HepG2 (cell line): ENCODE results near the gene ATP9B. TPM values are rescaled to one million over a fixed set of nuclear protein-coding genes. Genes with fewer than 3 reads are reported as not detected.

Source experiments
- ATAC-seq: fragments of 200-7000 bp; cut with Tn5 transposase; 3 replicates; pipeline ENCODE4 v1.9.1; 2020; ENCODE audit warnings: mild to moderate bottlenecking, moderate library complexity
- BruUV-seq: library from RNA; stranded (reverse); fragments of 400-500 nt; replicated peaks from 2 replicates; lab custom pipeline; 2021; lab: Mats Ljungman, UMichigan
- CTCF ChIA-PET: fragments of 300-600 bp; formaldehyde crosslinking; extraction: SDS; loops from one replicate; lab custom pipeline; 2021; ENCODE audit warnings: low total read pairs, inconsistent platforms, low intra/inter-chr PET ratio; lab: Yijun Ruan, JAX
- POLR2A ChIA-PET: fragments of 350-600 bp; sonication (Branson Sonifier 250); formaldehyde crosslinking; loops from one replicate; lab custom pipeline; 2020; ENCODE audit warnings: antibody characterized with exemption, inconsistent platforms; lab: Yijun Ruan, JAX
- DNase-seq: peaks from one replicate; pipeline ENCODE4 v3.0.0-alpha.2; 2015; ENCODE audit warnings: low spot score
- FAIRE-seq: peaks from 3 replicates; lab custom pipeline; 2011; peaks lifted over from hg19 to GRCh38; lab: Jason Lieb, UNC
- H2AFZ ChIP-seq: one replicate; pipeline ENCODE4 v1.6.1; 2011; ENCODE audit warnings: low read length, inconsistent platforms
- H3K27ac ChIP-seq: fragments of 300-600 bp; 3 replicates; pipeline ENCODE4 v1.8.0; 2011; ENCODE audit warnings: mixed run types, mild to moderate bottlenecking, mixed read lengths, low read length, inconsistent platforms; ENCODE audit not compliant: insufficient read depth; ENCODE audit errors: extremely low read length
- H3K27me3 ChIP-seq, 2 experiments: fragments of 200-600 bp in 1 of 2; 2 replicates in 1 of 2; 3 replicates in 1 of 2; pipeline versions ENCODE4 v1.6.0 to v1.8.0; 2011; ENCODE audit warnings: low read length in 2 of 2, mild to moderate bottlenecking in 2 of 2, moderate library complexity in 2 of 2, inconsistent platforms in 1 of 2; ENCODE audit not compliant: insufficient read depth in 2 of 2, control insufficient read depth in 1 of 2
- H3K36me3 ChIP-seq, 2 experiments: fragments of 200-600 bp in 1 of 2; replicated peaks in 1 of 2; 2 replicates in 1 of 2; 3 replicates in 1 of 2; pipeline versions ENCODE4 v1.5.1 to v1.8.0; 2011; ENCODE audit warnings: low read length in 2 of 2, inconsistent platforms in 1 of 2; ENCODE audit not compliant: insufficient read depth in 2 of 2, control insufficient read depth in 1 of 2
- H3K4me1 ChIP-seq: 2 replicates; pipeline ENCODE4 v1.5.1; 2012; ENCODE audit warnings: low read length, inconsistent platforms; ENCODE audit not compliant: insufficient read depth
- H3K4me2 ChIP-seq: 2 replicates; pipeline ENCODE4 v1.6.0; 2011; ENCODE audit warnings: low read depth, low read length, inconsistent platforms
- H3K4me3 ChIP-seq, 3 experiments: fragments of 200-600 bp in 1 of 3; sonication (generic), shearing (Covaris generic) in 1 of 3; replicated peaks in 1 of 3; 2 replicates each; pipeline ENCODE4 v1.5.1; 2011 to 2016; ENCODE audit warnings: low read length in 3 of 3, inconsistent platforms in 2 of 3, low read depth in 2 of 3, mild to moderate bottlenecking in 2 of 3, control low read depth in 1 of 3, mixed read lengths in 1 of 3; ENCODE audit not compliant: insufficient read depth in 1 of 3
- H3K79me2 ChIP-seq: one replicate; pipeline ENCODE4 v1.6.1; 2011; ENCODE audit warnings: low read length, inconsistent platforms; ENCODE audit not compliant: insufficient read depth
- H3K9ac ChIP-seq: 2 replicates; pipeline ENCODE4 v1.6.0; 2011; ENCODE audit warnings: mild to moderate bottlenecking, low read depth, low read length, inconsistent platforms; ENCODE audit not compliant: insufficient read depth
- H3K9me3 ChIP-seq: 2 replicates; pipeline ENCODE4 v1.5.1; 2012; ENCODE audit warnings: mild to moderate bottlenecking, low read length
- H4K20me1 ChIP-seq: 2 replicates; pipeline ENCODE4 v1.6.0; 2011; ENCODE audit warnings: inconsistent platforms, mild to moderate bottlenecking, low read length, moderate library complexity; ENCODE audit not compliant: insufficient read depth
- CBX2 ChIP-seq, 2 experiments: fragments of 200-600 bp in 1 of 2; sonication (generic); formaldehyde crosslinking in 1 of 2; IDR thresholded peaks; 2 replicates each; pipeline versions ENCODE4 v1.7.0 to v1.8.1; 2018 to 2022; ENCODE audit warnings: low read depth in 2 of 2, low read length in 1 of 2, mild to moderate bottlenecking in 1 of 2, missing genetic modification reagents in 1 of 2
- DPF2 ChIP-seq: sonication (generic); formaldehyde crosslinking; IDR thresholded peaks from 2 replicates; pipeline ENCODE4 v1.4.0; 2020; ENCODE audit warnings: mild to moderate bottlenecking, low read depth, missing genetic modification reagents, borderline replicate concordance
- KLF15 ChIP-seq: sonication (generic); formaldehyde crosslinking; IDR thresholded peaks from 2 replicates; pipeline ENCODE4 v1.8.1; 2023; ENCODE audit warnings: borderline replicate concordance, mild to moderate bottlenecking, inconsistent platforms, missing genetic modification reagents, mixed read lengths
- KMT2B ChIP-seq: IDR thresholded peaks from 2 replicates; pipeline ENCODE4 v1.6.1; 2016; ENCODE audit warnings: missing genetic modification reagents, missing compliant biosample characterization
- NFATC3 ChIP-seq: sonication (generic); formaldehyde crosslinking; IDR thresholded peaks from 2 replicates; pipeline ENCODE4 v1.5.1; 2020; ENCODE audit warnings: mild to moderate bottlenecking, missing genetic modification reagents
- NKX3-1 ChIP-seq: sonication (generic); formaldehyde crosslinking; IDR thresholded peaks from 2 replicates; pipeline ENCODE4 v1.5.0; 2020; ENCODE audit warnings: missing genetic modification reagents
- SIX1 ChIP-seq: sonication (generic); formaldehyde crosslinking; IDR thresholded peaks from 2 replicates; pipeline ENCODE4 v1.4.0; 2020; ENCODE audit warnings: missing genetic modification reagents, borderline replicate concordance
- ZNF296 ChIP-seq: sonication (generic); formaldehyde crosslinking; conservative IDR thresholded peaks from 2 replicates; pipeline ENCODE4 v1.5.0; 2020; ENCODE audit warnings: mild to moderate bottlenecking, missing genetic modification reagents
- ZNF354B ChIP-seq: sonication (generic); formaldehyde crosslinking; IDR thresholded peaks from 2 replicates; pipeline ENCODE4 v1.8.0; 2022; ENCODE audit warnings: mild to moderate bottlenecking, missing genetic modification reagents
- WGBS: methylation state at CpG from one replicate; pipeline ENCODE4 v1.1.6; 2017; ENCODE audit warnings: low lambda C conversion rate; 5-methylcytosine and 5-hydroxymethylcytosine counted together
- in situ Hi-C: cut with HindIII; loops from 2 replicates; pipeline ENCODE4 v1.10.0; 2017; ENCODE audit warnings: low pct_unique_long_range_greater_than_20kb; ENCODE audit not compliant: extremely low pct_ligation_motif_present
- intact Hi-C: fragments of 100-400 bp; cut with micrococcal nuclease; formaldehyde crosslinking; loops from one replicate; pipeline ENCODE4 v1.10.0; 2022; ENCODE audit not compliant: unreplicated experiment
- polyA plus RNA-seq, 8 experiments: library from polyadenylated mRNA; depleted of rRNA in 3 of 8; stranded (reverse) in 7 of 8; unstranded in 1 of 8; fragments of >200 nt; fragmentation: Illumina TruSeq in 4 of 8; extraction: Trizol in 4 of 8; gene quantifications; 2 replicates each; pipeline versions ENCODE4 v1.2.1 to v1.2.3, GENCODE V29; 2011 to 2016; ENCODE audit warnings: low read depth in 4 of 8, missing spikeins in 1 of 8, mixed read lengths in 1 of 8; ENCODE audit not compliant: insufficient read depth in 1 of 8
- total RNA-seq, 5 experiments: library from RNA; depleted of rRNA; stranded (reverse); fragments of >200 nt; fragmentation: Illumina TruSeq; extraction: Trizol; gene quantifications; 2 replicates each; pipeline ENCODE4 v1.2.3, GENCODE V29; 2016; ENCODE audit warnings: low read depth in 1 of 5
- TF ChIP-seq, protein P1 (sequence below): sonication (generic); formaldehyde crosslinking; IDR thresholded peaks from 2 replicates; pipeline ENCODE4 v1.5.0; 2020; ENCODE audit warnings: missing genetic modification reagents

Gene ATP9B
- total and polyA plus RNA-seq, 2 of the 13 experiments (the other 11 are each of a cell fraction or from before 2014, with no cell fraction given), result 10.8 to 11.3 TPM

DNA sequence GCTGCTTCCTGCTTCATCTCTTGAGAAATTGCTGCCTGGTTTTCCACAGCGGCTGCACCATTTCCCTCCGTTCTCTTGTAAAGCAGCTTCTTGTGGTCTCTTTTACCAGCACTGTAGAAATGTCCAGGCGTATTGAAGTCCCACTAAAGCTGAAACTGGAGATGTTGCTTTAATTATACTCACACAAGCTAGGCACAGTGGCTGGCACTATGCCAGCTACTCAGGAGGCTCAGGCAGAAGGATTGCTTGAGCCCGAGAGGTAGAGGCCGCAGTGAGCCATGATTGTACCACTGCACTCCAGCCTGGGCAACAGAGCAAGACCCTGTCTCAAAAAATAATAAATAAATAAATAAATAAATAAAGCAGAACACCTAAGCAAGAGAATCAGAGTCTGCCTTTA, 19.2 kb upstream of the ATP9B start:
- peaks cover 8% of the 10 kb centered on the region for H3K4me1 ChIP-seq
- WGBS, result 47% methylated on average over 5 of the region's 5 CpGs
- ATAC-seq (no peak), FAIRE-seq (no peak), DNase-seq (no peak)
- ChIA-PET POLR2A (no interaction called here), CTCF (no interaction called here)
- H3K4me3 ChIP-seq, result no peak overlapping the region
- no TSS peak for BruUV-seq
- intact Hi-C loops, result no loop called here
- H3K27ac ChIP-seq, result no peak overlapping the region
- no peak for TF ChIP-seq ZNF296 (CRISPR knock-in tag)
- TF ChIP-seq DPF2 (CRISPR knock-in tag), result no peak
- no peak for TF ChIP-seq KMT2B (CRISPR knock-in tag)
- TF ChIP-seq NKX3-1 (CRISPR knock-in tag), result no peak
- no peak for TF ChIP-seq CBX2 (IDR thresholded peaks at IDR 0.05; ENCODE audit: low read depth, low read length)
- TF ChIP-seq CBX2 (CRISPR knock-in tag; IDR thresholded peaks at IDR 0.05; ENCODE audit: low read depth), result no peak
- no peak for TF ChIP-seq KLF15 (CRISPR knock-in tag)
- TF ChIP-seq ZNF354B (CRISPR knock-in tag), result no peak
- TF ChIP-seq, protein P1, sequence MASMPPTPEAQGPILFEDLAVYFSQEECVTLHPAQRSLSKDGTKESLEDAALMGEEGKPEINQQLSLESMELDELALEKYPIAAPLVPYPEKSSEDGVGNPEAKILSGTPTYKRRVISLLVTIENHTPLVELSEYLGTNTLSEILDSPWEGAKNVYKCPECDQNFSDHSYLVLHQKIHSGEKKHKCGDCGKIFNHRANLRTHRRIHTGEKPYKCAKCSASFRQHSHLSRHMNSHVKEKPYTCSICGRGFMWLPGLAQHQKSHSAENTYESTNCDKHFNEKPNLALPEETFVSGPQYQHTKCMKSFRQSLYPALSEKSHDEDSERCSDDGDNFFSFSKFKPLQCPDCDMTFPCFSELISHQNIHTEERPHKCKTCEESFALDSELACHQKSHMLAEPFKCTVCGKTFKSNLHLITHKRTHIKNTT (CRISPR knock-in tag), result no peak
- no peak for TF ChIP-seq SIX1
- TF ChIP-seq NFATC3 (CRISPR knock-in tag), result no peak
- peaks cover 4 to 35% of the 10 kb centered on the region in 2 experiments for H3K27me3 ChIP-seq
- no peak overlapping the region for H2AFZ ChIP-seq
- in situ Hi-C loops, result no loop called here
- H3K9ac ChIP-seq, result no peak overlapping the region
- no peaks in the 10 kb centered on the region for H4K20me1 ChIP-seq
- no peaks in the 10 kb centered on the region for H3K9me3 ChIP-seq
- H3K36me3 ChIP-seq, result no peaks in the 10 kb centered on the region
- H3K4me2 ChIP-seq, result no peak overlapping the region
- no peaks in the 10 kb centered on the region for H3K79me2 ChIP-seq
